Esophagus muscularis mucosa (tissue), 4 donors: ENCODE measurements around the gene JTB. TPM values are rescaled to one million over a fixed set of nuclear protein-coding genes. Genes with fewer than 3 reads are reported as not detected.

Experiments used
- DNase-seq: peaks from one replicate; pipeline ENCODE4 v3.0.0-alpha.2; 2017; ENCODE audit errors: extremely low spot score
- H3K27ac ChIP-seq, 4 donors: fragments of 200-600 bp; sonication (generic); replicated peaks in 1 of 4; 1 replicate in 3 of 4; 2 replicates in 1 of 4; pipeline ENCODE4 v1.5.1; 2016 to 2019; ENCODE audit warnings: mild to moderate bottlenecking in 1 of 4
- H3K27me3 ChIP-seq, 4 donors: fragments of 200-600 bp; sonication (generic); one replicate each; pipeline versions ENCODE4 v1.5.1 to v1.6.0; 2016 to 2019
- H3K36me3 ChIP-seq, 4 donors: fragments of 200-600 bp; sonication (generic); one replicate each; pipeline ENCODE4 v1.5.1; 2016 to 2019
- H3K4me1 ChIP-seq, 4 donors: fragments of 200-600 bp; sonication (generic); one replicate each; pipeline ENCODE4 v1.5.1; 2016 to 2019
- H3K4me3 ChIP-seq, 4 donors: fragments of 200-600 bp; sonication (generic); 1 replicate in 2 of 4; 2 replicates in 2 of 4; pipeline ENCODE4 v1.5.1; 2016 to 2019; ENCODE audit warnings: mild to moderate bottlenecking in 4 of 4, moderate library complexity in 1 of 4
- H3K9me3 ChIP-seq, 4 donors: fragments of 200-600 bp; sonication (generic); 1 replicate in 3 of 4; 2 replicates in 1 of 4; pipeline ENCODE4 v1.5.1; 2016 to 2019
- CTCF ChIP-seq, 3 experiments: fragments of 200-600 bp in 2 of 3; fragments of 450-650 bp in 1 of 3; sonication (generic) in 2 of 3; IDR thresholded peaks; one replicate each; pipeline ENCODE4 v1.5.1; 2017 to 2019; ENCODE audit warnings: antibody characterized with exemption in 3 of 3, mild to moderate bottlenecking in 2 of 3, moderate library complexity in 1 of 3
- EP300 ChIP-seq: sonication (generic); formaldehyde crosslinking; IDR thresholded peaks from one replicate; pipeline ENCODE4 v1.6.1; 2017; ENCODE audit warnings: antibody characterized with exemption
- POLR2A ChIP-seq: fragments of 450-650 bp; IDR thresholded peaks from one replicate; pipeline ENCODE4 v1.6.1; 2017; ENCODE audit warnings: antibody characterized with exemption, moderate library complexity, mild to moderate bottlenecking, low read depth
- POLR2AphosphoS5 ChIP-seq, 2 donors: sonication (generic); formaldehyde crosslinking; IDR thresholded peaks; one replicate each; pipeline ENCODE4 v1.6.1; 2017; ENCODE audit warnings: antibody characterized with exemption in 2 of 2
- WGBS: methylation state at CpG from one replicate; pipeline ENCODE4 v1.1.5; 2018; 5-methylcytosine and 5-hydroxymethylcytosine counted together
- intact Hi-C: fragments of 100-400 bp; cut with DNase I; formaldehyde crosslinking; loops from one replicate; pipeline ENCODE4 v1.15.1; 2023
- small RNA-seq, 3 donors: library from RNA; depleted of rRNA; stranded (forward); fragments of <200 nt; gene quantifications; one replicate each; pipeline ENCODE3, GENCODE V24; 2016
- total RNA-seq, 4 donors: library from RNA; depleted of rRNA; stranded (reverse); fragments of >200 nt; gene quantifications; one replicate each; pipeline versions ENCODE4 v1.1.0 to v1.2.1, GENCODE V29; 2016

Gene JTB
- total RNA-seq, 4 donors from 2014 or later = 175 to 238 (median 216) TPM

GRCh38 chr1:153926405-153926804 is 51.1 kb downstream of the JTB start:
- no peaks in the 10 kb centered on the region for H3K27me3 ChIP-seq
- intact Hi-C loops = no loop called here
- WGBS = 77% methylated on average over 4 of the region's 4 CpGs
- TF ChIP-seq CTCF (IDR thresholded peaks at IDR 0.05) = no peak
- no peak for TF ChIP-seq POLR2AphosphoS5 (IDR thresholded peaks at IDR 0.05)
- no peak for TF ChIP-seq POLR2A
- no peak for TF ChIP-seq EP300
- peaks cover 6 to 26% (median 19%) of the 10 kb centered on the region in 4 donors for H3K36me3 ChIP-seq
- H3K4me3 ChIP-seq = no peak overlapping the region
- no peaks in the 10 kb centered on the region for H3K9me3 ChIP-seq
- H3K27ac ChIP-seq = no peak overlapping the region
- peaks cover 14 to 18% (median 17%) of the 10 kb centered on the region in 4 donors for H3K4me1 ChIP-seq
- no peak for DNase-seq

Small RNA genes within 50 kb of the gene (small RNA-seq; reads per million reads assigned to genes)
- gene MIR6737 = 0 to 0.17 (median 0) reads per million in 3 donors

Other genes with a start within 250 kb of the JTB start
- 10 to 100 TPM; 32.3 to 45.5 (median 38.9) TPM for gene INTS3, start 249.6 kb downstream of the JTB start, total RNA-seq
- 10 to 100 TPM; 12.9 to 29.5 (median 19.9) TPM for gene SLC27A3, start 202.3 kb downstream of the JTB start, total RNA-seq
- 10 to 100 TPM; 21.9 to 30.5 (median 26.4) TPM for gene GATAD2B, start 54.7 kb downstream of the JTB start, total RNA-seq
- gene DENND4B, start 31.0 kb downstream of the JTB start, total RNA-seq = 10 to 100 TPM; 19.2 to 30.4 (median 26.2) TPM
- gene CRTC2, start 19.1 kb downstream of the JTB start, total RNA-seq = 10 to 100 TPM; 12.5 to 20.4 (median 17.6) TPM
- gene SLC39A1, start 14.1 kb downstream of the JTB start, total RNA-seq = 100 to 1,000 TPM in 3 of 4 donors, 10 to 100 TPM in 1; 74.3 to 114 (median 104) TPM
- gene CREB3L4, start 9.8 kb downstream of the JTB start, total RNA-seq = 1 to 10 TPM; 2.9 to 7.6 (median 6.8) TPM
- gene RAB13, start 8.7 kb upstream of the JTB start, total RNA-seq = 10 to 100 TPM; 41.1 to 56.3 (median 46.6) TPM
- 1,000 to 10,000 TPM; 1,242 to 3,317 (median 2,693) TPM for gene RPS27, start 13.1 kb upstream of the JTB start, total RNA-seq
- not detected for gene NUP210L, start 177.4 kb upstream of the JTB start, total RNA-seq
- 100 to 1,000 TPM in 3 of 4 donors, 10 to 100 TPM in 1; 75.6 to 205 (median 131) TPM for gene TPM3, start 214.4 kb upstream of the JTB start, total RNA-seq
- not detected for gene CFAP141, start 228.7 kb upstream of the JTB start, total RNA-seq
- gene UBAP2L, start 243.3 kb upstream of the JTB start, total RNA-seq = 10 to 100 TPM; 53.6 to 79.7 (median 63.4) TPM